T-helper 1 cell (primary cell): Measurements from ENCODE around the gene TRIP6.
"Not testable (repeated sequence)": the region's sequence is repeated elsewhere in the genome, so short reads cannot be mapped to it uniquely, and the experiment has no call there.

Source experiments
- DNase-seq, 5 donors: peaks; one replicate each; pipeline ENCODE4 v3.0.0-alpha.2; 2012 to 2020

Gene TRIP6

GRCh38 chr7:100839361-100839760, 27.8 kb upstream of the TRIP6 start:
- DNase-seq, result no peak

GRCh38 chr7:100840470-100841100, 26.6 kb upstream of the TRIP6 start:
- DNase-seq, result no peak

GRCh38 chr7:100847360-100847759, 19.8 kb upstream of the TRIP6 start:
- no peak for DNase-seq

GRCh38 chr7:100852048-100852872, 14.9 kb upstream of the TRIP6 start, which contains the start of gene SLC12A9:
TSS of gene SLC12A9 (plus strand) at chr7:100852713. CDS start at chr7:100854198, 1,485 bp downstream.
- peak; percentile 69 to 88 (median 77) for DNase-seq

GRCh38 chr7:100854146-100854895, 12.9 kb upstream of the TRIP6 start:
- DNase-seq, result no peak

- DNase-seq, result not testable (repeated sequence)
Measured at GRCh38 chr7:100854899-100855298, 12.3 kb upstream of the TRIP6 start.

GRCh38 chr7:100855515-100855914, 11.7 kb upstream of the TRIP6 start:
- no peak for DNase-seq

- no peak for DNase-seq
Measured at GRCh38 chr7:100856871-100857282, 10.3 kb upstream of the TRIP6 start.

GRCh38 chr7:100859856-100860255, 7.3 kb upstream of the TRIP6 start:
- no peak for DNase-seq

GRCh38 chr7:100860702-100861615, 6.2 kb upstream of the TRIP6 start:
- DNase-seq, result no peak

- no peak for DNase-seq
Measured at GRCh38 chr7:100861616-100861985, 5.6 kb upstream of the TRIP6 start.

- DNase-seq, result no peak
Measured at GRCh38 chr7:100863406-100863950, 3.7 kb upstream of the TRIP6 start.

- no peak for DNase-seq
Measured at GRCh38 chr7:100864263-100864845, 2.8 kb upstream of the TRIP6 start.

- no peak for DNase-seq
Measured at GRCh38 chr7:100865372-100865911, 1.7 kb upstream of the TRIP6 start.

- DNase-seq, result peak in 1 of 5 donors; percentile 35
Measured at GRCh38 chr7:100865938-100866728, 1.1 kb upstream of the TRIP6 start.

- no peak for DNase-seq
Measured at GRCh38 chr7:100866729-100867039, 503 bp upstream of the TRIP6 start.

- DNase-seq, result no peak
Measured at GRCh38 chr7:100867776-100868485, 744 bp downstream of the TRIP6 start.

- no peak for DNase-seq
Measured at GRCh38 chr7:100873599-100874299, 6.6 kb downstream of the TRIP6 start.

- no peak for DNase-seq
Measured at GRCh38 chr7:100874300-100874576, 7.1 kb downstream of the TRIP6 start.
